OCI-LY3 (cell line): ENCODE data around the gene CA4.
"Not testable (repeated sequence)": the region's sequence is repeated elsewhere in the genome, so short reads cannot be mapped to it uniquely, and the experiment has no call there.

Experiments
- H2AFZ ChIP-seq: fragments of 200-600, 300-600 bp; shearing (Covaris generic); 2 replicates; pipeline ENCODE4 v1.6.0; 2014; ENCODE audit warnings: antibody characterized with exemption, low read depth, low read length
- H3K27ac ChIP-seq: fragments of 200-600, 300-600 bp; sonication (generic); 2 replicates; pipeline ENCODE4 v1.5.1; 2014; ENCODE audit warnings: mild to moderate bottlenecking, low read length, moderate library complexity, mixed read lengths
- H3K27me3 ChIP-seq: fragments of 200-600, 300-600 bp; sonication (generic); 2 replicates; pipeline ENCODE4 v1.6.1; 2014; ENCODE audit warnings: low read depth, low read length, mixed read lengths
- H3K36me3 ChIP-seq: fragments of 200-600, 300-600 bp; sonication (generic); replicated peaks from 2 replicates; pipeline ENCODE3; 2014; ENCODE audit warnings: low read depth, low read length, mixed read lengths
- H3K4me1 ChIP-seq: fragments of 300-600, 200-600 bp; sonication (generic); 2 replicates; pipeline ENCODE4 v1.6.1; 2014; ENCODE audit warnings: low read length, mixed read lengths
- H3K4me2 ChIP-seq: fragments of 200-600, 300-600 bp; sonication (generic); 2 replicates; pipeline ENCODE4 v1.6.1; 2014; ENCODE audit warnings: low read length, mixed read lengths
- H3K4me3 ChIP-seq: fragments of 300-600, 200-600 bp; sonication (generic); 2 replicates; pipeline ENCODE4 v1.5.1; 2014; ENCODE audit warnings: antibody characterized with exemption, mild to moderate bottlenecking, low read length, moderate library complexity
- H3K79me2 ChIP-seq: fragments of 300-600, 200-600 bp; shearing (Covaris generic); 2 replicates; pipeline ENCODE4 v1.6.1; 2014; ENCODE audit warnings: mild to moderate bottlenecking, low read length, mixed read lengths
- H3K9ac ChIP-seq: fragments of 300-600, 200-600 bp; shearing (Covaris generic); 2 replicates; pipeline ENCODE4 v1.6.0; 2014; ENCODE audit warnings: mild to moderate bottlenecking, low read length, moderate library complexity
- H3K9me3 ChIP-seq: fragments of 200-600, 300-600 bp; shearing (Covaris generic); 2 replicates; pipeline ENCODE4 v1.6.1; 2014; ENCODE audit warnings: low read length, mixed read lengths; ENCODE audit not compliant: insufficient read depth
- H4K20me1 ChIP-seq: fragments of 200-600, 300-600 bp; sonication (generic); 2 replicates; pipeline ENCODE4 v1.6.1; 2016; ENCODE audit warnings: low read length, mixed read lengths; ENCODE audit not compliant: insufficient read depth
- EZH2phosphoT487 ChIP-seq: fragments of 200-600 bp; shearing (Covaris generic); IDR thresholded peaks from 2 replicates; pipeline ENCODE4 v1.6.1; 2018; ENCODE audit warnings: antibody characterized with exemption, mixed run types, low read depth
- TF ChIP-seq, protein P1 (sequence below): fragments of 200-600, 300-600 bp; sonication (generic); IDR thresholded peaks from 2 replicates; pipeline ENCODE4 v1.5.1; 2014; ENCODE audit warnings: antibody characterized with exemption, low read length, low read depth

CA4 gene

DNA sequence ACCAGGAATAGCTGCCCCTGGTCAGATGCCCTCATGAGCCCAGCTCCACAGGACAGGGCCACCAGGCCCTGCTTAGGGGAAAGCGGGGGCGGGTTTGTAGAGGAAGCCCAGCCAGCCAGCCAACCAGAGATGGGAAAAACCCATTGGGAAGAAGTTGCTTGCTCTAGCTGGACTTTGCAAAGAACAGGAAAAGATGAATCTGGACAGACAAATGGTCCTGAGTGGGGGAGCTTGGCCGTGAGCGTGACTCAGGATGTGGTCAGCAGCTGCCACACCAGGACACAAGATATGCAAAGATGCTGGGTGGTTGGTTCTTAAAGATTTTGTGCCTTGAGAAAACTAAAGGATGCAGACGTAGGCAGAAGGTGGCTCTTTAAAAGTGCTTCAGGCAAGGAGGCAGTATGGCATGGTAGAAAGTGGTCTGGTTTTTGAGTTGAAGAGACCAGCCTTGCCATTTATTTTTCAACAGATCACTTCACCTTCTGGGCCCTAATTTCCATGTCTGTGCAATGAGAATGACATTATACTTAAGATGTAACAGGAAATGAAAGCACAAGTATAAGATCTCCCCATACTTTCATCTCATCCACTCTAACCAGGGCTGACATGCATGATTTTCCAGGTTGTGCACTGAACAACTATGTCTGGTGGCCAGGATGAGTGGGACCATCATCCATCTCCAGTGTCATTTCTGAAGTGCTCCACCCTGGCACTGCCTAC, 43.3 kb upstream of the CA4 start:
- Histone ChIP-seq H3K4me1 (peaks cover 31% of the 10 kb centered on the region), H3K27me3 (0 out of 2 replicates have a peak, but pooled peaks cover 5% of the 10 kb centered on the region), H3K79me2 (no peaks in the 10 kb centered on the region), H3K9ac (peak overlapping the region; percentile 10; the same call in 1 of the 2 replicates), H3K36me3 (no peaks in the 10 kb centered on the region), H3K9me3 (no peaks in the 10 kb centered on the region), H3K27ac (no peak overlapping the region), H3K4me3 (peak overlapping the region; percentile 0; the same call in 1 of the 2 replicates), H2AFZ (peak overlapping the region; percentile 17; the same call in 1 of the 2 replicates), H3K4me2 (peak overlapping the region; percentile 42), H4K20me1 (no peaks in the 10 kb centered on the region)
- no peak for TF ChIP-seq EZH2phosphoT487
- TF ChIP-seq, protein P1, sequence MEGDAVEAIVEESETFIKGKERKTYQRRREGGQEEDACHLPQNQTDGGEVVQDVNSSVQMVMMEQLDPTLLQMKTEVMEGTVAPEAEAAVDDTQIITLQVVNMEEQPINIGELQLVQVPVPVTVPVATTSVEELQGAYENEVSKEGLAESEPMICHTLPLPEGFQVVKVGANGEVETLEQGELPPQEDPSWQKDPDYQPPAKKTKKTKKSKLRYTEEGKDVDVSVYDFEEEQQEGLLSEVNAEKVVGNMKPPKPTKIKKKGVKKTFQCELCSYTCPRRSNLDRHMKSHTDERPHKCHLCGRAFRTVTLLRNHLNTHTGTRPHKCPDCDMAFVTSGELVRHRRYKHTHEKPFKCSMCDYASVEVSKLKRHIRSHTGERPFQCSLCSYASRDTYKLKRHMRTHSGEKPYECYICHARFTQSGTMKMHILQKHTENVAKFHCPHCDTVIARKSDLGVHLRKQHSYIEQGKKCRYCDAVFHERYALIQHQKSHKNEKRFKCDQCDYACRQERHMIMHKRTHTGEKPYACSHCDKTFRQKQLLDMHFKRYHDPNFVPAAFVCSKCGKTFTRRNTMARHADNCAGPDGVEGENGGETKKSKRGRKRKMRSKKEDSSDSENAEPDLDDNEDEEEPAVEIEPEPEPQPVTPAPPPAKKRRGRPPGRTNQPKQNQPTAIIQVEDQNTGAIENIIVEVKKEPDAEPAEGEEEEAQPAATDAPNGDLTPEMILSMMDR = no peak

GRCh38 chr17:60107526-60108257, 42.1 kb upstream of the CA4 start:
- Histone ChIP-seq H3K4me1 (peaks cover 24% of the 10 kb centered on the region), H3K9ac (no peak overlapping the region), H3K79me2 (no peaks in the 10 kb centered on the region), H3K9me3 (no peaks in the 10 kb centered on the region), H3K4me3 (no peak overlapping the region), H3K27me3 (0 out of 2 replicates have a peak, but pooled peaks cover 5% of the 10 kb centered on the region), H2AFZ (no peak overlapping the region), H3K27ac (no peak overlapping the region), H3K36me3 (no peaks in the 10 kb centered on the region), H3K4me2 (no peak overlapping the region), H4K20me1 (no peaks in the 10 kb centered on the region)
- no peak for TF ChIP-seq EZH2phosphoT487
- TF ChIP-seq, protein P1 = no peak

GRCh38 chr17:60108309-60108708, 41.5 kb upstream of the CA4 start:
- H3K27ac ChIP-seq, H3K9ac ChIP-seq, H2AFZ ChIP-seq, H3K4me2 ChIP-seq, H3K79me2 ChIP-seq, H4K20me1 ChIP-seq, H3K36me3 ChIP-seq, H3K4me3 ChIP-seq, H3K27me3 ChIP-seq, H3K9me3 ChIP-seq: not testable (repeated sequence)
- peaks cover 19% of the 10 kb centered on the region for H3K4me1 ChIP-seq

DNA sequence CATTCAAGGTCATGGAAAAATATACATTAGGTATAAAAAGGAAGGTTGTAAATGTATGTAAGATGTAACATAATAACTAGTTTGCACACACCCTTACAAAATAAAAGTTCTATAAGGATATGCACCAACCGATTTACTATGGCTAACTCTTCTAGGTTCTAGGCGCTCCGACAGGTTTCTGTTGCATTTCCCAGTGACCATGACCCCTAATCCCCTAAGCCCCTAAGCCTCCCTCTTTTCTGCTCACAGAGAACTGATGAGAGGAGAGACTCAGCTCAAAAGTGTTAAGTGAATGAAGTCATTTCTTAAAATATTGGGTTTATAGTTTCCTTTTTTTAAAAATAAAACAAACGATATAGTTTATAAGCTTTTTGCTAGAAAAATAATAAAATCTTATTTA, 41.1 kb upstream of the CA4 start:
- Histone ChIP-seq H3K27ac (no peak overlapping the region), H3K4me3 (no peak overlapping the region), H3K9me3 (no peaks in the 10 kb centered on the region), H3K27me3 (0 out of 2 replicates have a peak, but pooled peaks cover 5% of the 10 kb centered on the region), H3K9ac (no peak overlapping the region), H3K36me3 (no peaks in the 10 kb centered on the region), H3K79me2 (no peaks in the 10 kb centered on the region), H3K4me1 (peaks cover 17% of the 10 kb centered on the region), H3K4me2 (no peak overlapping the region), H4K20me1 (no peaks in the 10 kb centered on the region), H2AFZ (no peak overlapping the region)
- TF ChIP-seq, protein P1 = no peak
- no peak for TF ChIP-seq EZH2phosphoT487
